Measurements from ENCODE around the gene INVS. TPM values are rescaled to one million over a fixed set of nuclear protein-coding genes. Genes with fewer than 3 reads are reported as not detected.
"Not testable (repeated sequence)": the region's sequence is repeated elsewhere in the genome, so short reads cannot be mapped to it uniquely, and the experiment has no call there.

INVS gene
- total RNA-seq, 4 donors from 2014 or later, result 28.0 to 42.6 (median 35.6) TPM

DNA sequence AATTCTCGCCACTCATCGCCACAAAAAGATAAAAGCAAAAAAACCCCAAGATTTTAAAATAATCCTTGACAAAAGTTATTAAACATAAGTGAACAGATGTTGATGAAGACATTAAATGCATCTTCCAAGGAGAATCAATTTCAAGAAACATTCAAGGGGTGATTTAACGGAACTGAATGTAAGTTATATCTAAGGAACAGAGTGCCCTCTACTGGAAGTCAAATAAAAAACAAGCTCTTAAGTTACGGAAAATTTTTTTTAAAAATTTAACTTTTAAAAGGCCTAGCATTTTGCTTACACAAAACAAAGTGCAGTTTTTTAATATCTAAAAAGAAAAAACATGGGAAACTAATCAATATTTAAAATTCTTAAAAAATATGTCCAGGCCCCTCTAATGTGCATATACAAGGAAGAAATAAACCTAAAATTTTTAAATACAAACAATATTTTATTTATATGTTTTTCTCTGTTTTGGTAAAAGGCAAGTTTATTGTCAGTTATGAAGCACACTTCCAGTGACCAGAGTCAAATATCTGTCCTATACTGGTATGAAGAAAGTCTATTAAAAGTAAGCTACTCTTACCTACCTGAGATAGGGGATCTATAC is 225.7 kb downstream of the INVS start:
- DNase-seq (ENCODE audit: low spot score in 2 of 2), result no peak
- Histone ChIP-seq H3K27ac (no peak overlapping the region), H3K4me1 (peaks cover 0 to 3% (median 0%) of the 10 kb centered on the region in 4 donors), H3K36me3 (peaks cover 3 to 35% (median 4%) of the 10 kb centered on the region in 3 donors), H3K4me3 (no peak overlapping the region), H3K27me3 (no peaks in the 10 kb centered on the region), H3K9me3 (no peaks in the 10 kb centered on the region)
- TF ChIP-seq, protein P1, sequence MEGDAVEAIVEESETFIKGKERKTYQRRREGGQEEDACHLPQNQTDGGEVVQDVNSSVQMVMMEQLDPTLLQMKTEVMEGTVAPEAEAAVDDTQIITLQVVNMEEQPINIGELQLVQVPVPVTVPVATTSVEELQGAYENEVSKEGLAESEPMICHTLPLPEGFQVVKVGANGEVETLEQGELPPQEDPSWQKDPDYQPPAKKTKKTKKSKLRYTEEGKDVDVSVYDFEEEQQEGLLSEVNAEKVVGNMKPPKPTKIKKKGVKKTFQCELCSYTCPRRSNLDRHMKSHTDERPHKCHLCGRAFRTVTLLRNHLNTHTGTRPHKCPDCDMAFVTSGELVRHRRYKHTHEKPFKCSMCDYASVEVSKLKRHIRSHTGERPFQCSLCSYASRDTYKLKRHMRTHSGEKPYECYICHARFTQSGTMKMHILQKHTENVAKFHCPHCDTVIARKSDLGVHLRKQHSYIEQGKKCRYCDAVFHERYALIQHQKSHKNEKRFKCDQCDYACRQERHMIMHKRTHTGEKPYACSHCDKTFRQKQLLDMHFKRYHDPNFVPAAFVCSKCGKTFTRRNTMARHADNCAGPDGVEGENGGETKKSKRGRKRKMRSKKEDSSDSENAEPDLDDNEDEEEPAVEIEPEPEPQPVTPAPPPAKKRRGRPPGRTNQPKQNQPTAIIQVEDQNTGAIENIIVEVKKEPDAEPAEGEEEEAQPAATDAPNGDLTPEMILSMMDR (IDR thresholded peaks at IDR 0.05), result peak in 4 of 5 experiments; percentile 32 to 59 (median 36)
- no peak for TF ChIP-seq POLR2A (IDR thresholded peaks at IDR 0.05)
- WGBS, 2 donors, result 49 to 54% methylated on average over 4 of the region's 4 CpGs

DNA sequence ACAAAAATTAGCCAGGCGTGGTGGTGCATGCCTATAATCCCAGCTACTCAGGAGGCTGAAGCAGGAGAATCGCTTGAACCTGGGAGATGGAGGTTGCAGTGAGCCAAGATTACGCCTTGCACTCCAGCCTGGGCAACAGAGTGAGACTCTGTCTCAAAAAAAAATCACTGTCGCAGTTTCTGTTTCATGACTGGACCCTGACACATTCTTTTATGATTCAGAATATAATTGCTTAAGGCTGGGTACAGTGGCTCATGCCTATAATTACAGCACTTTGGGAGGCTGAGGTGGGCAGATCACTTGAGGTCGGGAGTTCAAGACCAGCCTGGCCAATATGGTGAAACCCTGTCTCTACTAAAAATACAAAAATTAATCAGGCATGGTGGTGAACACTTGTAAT is 239.7 kb downstream of the INVS start:
- H3K4me1 ChIP-seq; H3K27ac ChIP-seq; H3K4me3 ChIP-seq; H3K27me3 ChIP-seq; DNase-seq (ENCODE audit: low spot score in 2 of 2); H3K9me3 ChIP-seq: not testable (repeated sequence)
- WGBS, 2 donors, result 95 to 96% methylated on average over 5 of the region's 5 CpGs
- peaks cover 0 to 18% (median 0%) of the 10 kb centered on the region in 3 donors for H3K36me3 ChIP-seq

DNA sequence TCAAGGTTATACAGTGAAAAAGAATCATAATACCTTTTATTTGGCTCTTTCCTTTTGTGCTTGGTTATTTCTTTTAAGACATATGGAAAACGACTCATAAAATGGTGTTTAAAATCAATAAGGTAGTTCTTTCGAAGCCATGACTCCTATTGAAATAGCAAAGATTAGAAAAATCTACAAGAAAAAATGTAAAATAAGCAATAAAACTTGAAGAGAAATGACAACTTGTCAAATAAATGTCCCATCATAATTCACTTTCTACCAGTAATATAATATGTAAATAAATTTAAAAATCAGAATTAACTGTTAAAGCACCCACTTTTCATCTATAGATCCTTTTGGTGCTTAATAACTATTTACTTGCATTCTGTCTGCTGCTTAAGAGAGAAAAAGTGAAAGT is 241.2 kb downstream of the INVS start:
- Histone ChIP-seq H3K36me3 (peaks cover 0 to 23% (median 0%) of the 10 kb centered on the region in 3 donors), H3K9me3 (no peaks in the 10 kb centered on the region), H3K4me1 (no peaks in the 10 kb centered on the region), H3K4me3 (no peak overlapping the region), H3K27me3 (no peaks in the 10 kb centered on the region), H3K27ac (no peak overlapping the region)
- no peak for DNase-seq (ENCODE audit: low spot score in 2 of 2)
- TF ChIP-seq, protein P1 (IDR thresholded peaks at IDR 0.05), result no peak
- TF ChIP-seq EP300 (IDR thresholded peaks at IDR 0.05) (no peak), POLR2A (IDR thresholded peaks at IDR 0.05) (no peak)
- WGBS, 2 donors, result 93 to 96% methylated on average over 2 of the region's 2 CpGs

DNA sequence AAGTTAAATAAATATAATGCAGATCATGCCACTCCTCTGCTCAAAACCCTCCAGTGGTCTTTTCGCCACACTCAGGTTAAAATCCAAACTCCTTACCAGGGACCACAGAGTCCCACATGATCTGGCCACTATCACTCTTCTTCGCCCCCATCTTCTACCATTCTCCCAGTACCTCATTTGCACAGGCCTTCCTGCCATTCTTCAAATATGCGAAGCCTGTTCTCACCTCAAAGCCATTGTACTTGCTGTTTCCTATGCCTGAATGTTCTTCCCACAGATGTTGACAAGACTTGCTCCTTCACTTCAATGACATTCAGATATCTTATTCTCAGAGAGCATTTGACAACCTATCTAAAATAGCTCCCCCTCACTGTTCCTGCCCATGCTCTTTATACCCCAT is 242.8 kb downstream of the INVS start:
- 95 to 97% methylated on average over 3 of the region's 3 CpGs for WGBS, 2 donors
- no peaks in the 10 kb centered on the region for H3K9me3 ChIP-seq
- no peak overlapping the region for H3K27ac ChIP-seq
- H3K4me3 ChIP-seq, result no peak overlapping the region
- H3K36me3 ChIP-seq, result peaks cover 0 to 30% (median 0%) of the 10 kb centered on the region in 3 donors
- H3K27me3 ChIP-seq, result no peaks in the 10 kb centered on the region
- no peak for DNase-seq (ENCODE audit: low spot score in 2 of 2)
- TF ChIP-seq, protein P1 (IDR thresholded peaks at IDR 0.05), result no peak
- TF ChIP-seq POLR2A (IDR thresholded peaks at IDR 0.05) (no peak), EP300 (IDR thresholded peaks at IDR 0.05) (no peak)
- no peaks in the 10 kb centered on the region for H3K4me1 ChIP-seq

DNA sequence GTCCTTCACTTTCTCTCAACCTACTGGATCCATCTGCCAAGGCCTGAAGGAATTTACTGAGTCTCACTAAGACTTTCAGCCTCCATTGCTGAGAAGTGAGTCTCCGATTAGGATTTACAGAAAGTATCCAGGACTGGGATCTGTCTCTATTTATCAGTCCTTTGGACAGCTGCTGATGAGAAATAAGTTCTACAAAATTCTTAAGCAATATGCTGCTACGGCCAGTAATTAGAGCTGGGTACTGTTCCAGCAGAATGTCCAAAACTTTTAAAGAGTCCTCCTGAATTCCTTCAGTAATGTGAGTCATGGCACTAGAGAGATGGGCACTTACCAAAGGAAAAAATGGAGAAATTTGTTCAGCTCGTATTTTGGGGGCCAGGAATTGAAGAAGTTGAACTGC is 247.8 kb downstream of the INVS start:
- DNase-seq (ENCODE audit: low spot score in 2 of 2), result no peak
- Histone ChIP-seq H3K4me1 (peaks cover 0 to 23% (median 8%) of the 10 kb centered on the region in 4 donors), H3K27me3 (no peaks in the 10 kb centered on the region), H3K27ac (no peak overlapping the region), H3K36me3 (peaks cover 0 to 23% (median 0%) of the 10 kb centered on the region in 3 donors), H3K9me3 (no peaks in the 10 kb centered on the region), H3K4me3 (no peak overlapping the region)
- no peak for TF ChIP-seq EP300 (IDR thresholded peaks at IDR 0.05)
- 72 to 77% methylated on average over 3 of the region's 3 CpGs for WGBS, 2 donors

DNA sequence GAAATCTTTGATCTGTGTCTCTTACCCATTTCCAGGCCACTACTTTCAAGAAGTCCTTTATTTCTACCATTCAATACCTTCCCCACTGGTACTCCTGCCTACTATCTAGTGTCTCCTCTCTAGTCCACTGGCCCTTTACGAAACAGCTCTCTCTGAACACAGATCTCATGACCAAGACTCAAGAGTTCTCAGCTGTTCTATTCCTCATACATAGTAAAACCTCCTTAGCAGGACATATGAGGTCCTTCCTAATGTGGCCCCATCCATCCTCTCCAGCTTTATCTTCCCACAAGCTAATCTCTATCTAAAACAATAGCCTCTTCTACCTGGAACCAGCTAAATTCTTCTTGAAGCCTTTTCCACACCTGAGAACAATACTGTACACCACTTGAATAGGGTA is 251.1 kb downstream of the INVS start:
- Histone ChIP-seq H3K27me3 (no peaks in the 10 kb centered on the region), H3K4me3 (no peak overlapping the region), H3K4me1 (peaks cover 0 to 33% (median 8%) of the 10 kb centered on the region in 4 donors), H3K27ac (no peak overlapping the region), H3K36me3 (peaks cover 0 to 16% (median 0%) of the 10 kb centered on the region in 3 donors), H3K9me3 (no peaks in the 10 kb centered on the region)
- 97% methylated on average over 1 of the region's 1 CpG for WGBS, 2 donors
- TF ChIP-seq, protein P1 (IDR thresholded peaks at IDR 0.05), result no peak
- TF ChIP-seq POLR2A (IDR thresholded peaks at IDR 0.05) (no peak), EP300 (IDR thresholded peaks at IDR 0.05) (no peak)
- no peak for DNase-seq (ENCODE audit: low spot score in 2 of 2)

Small RNAs within 50 kb of the gene (small RNA-seq; reads per million reads assigned to genes)
- gene RN7SL75P, result 0.47 reads per million

Other genes with a start within 250 kb of the INVS start
- gene STX17, start 192.6 kb upstream of the INVS start, total RNA-seq, result 10 to 100 TPM; 24.3 to 43.1 (median 33.7) TPM
- gene ERP44, start 243 bp upstream of the INVS start, total RNA-seq, result 10 to 100 TPM; 10.9 to 16.0 (median 13.4) TPM